HG02588 (cell line): ENCODE results near the gene ADCY2.

Experiments
- ATAC-seq: cut with Tn5 transposase; IDR thresholded peaks from one replicate; pipeline ENCODE4 v1.9.1; 2021; ENCODE audit warnings: mild to moderate bottlenecking, moderate library complexity; ENCODE audit not compliant: unreplicated experiment

ADCY2 gene

DNA sequence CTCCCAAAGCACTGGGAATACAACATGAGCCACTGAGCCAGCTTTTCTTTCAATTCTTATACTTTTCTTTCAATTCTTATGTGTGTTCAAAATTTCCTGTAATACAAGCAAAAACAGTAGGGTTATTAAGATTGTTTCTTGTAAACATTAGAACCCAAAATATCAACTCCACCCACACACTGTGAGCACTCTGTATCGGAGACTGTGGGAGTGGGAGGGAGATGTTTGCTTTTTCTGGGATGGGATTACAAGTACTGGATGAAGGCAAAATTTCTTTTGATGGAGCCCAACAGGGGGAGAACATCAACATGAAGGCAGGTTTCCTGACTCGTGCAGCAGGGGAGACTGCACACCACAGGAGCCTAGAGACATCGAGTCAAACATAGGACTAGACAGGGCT, 459.7 kb downstream of the ADCY2 start:
- no peak for ATAC-seq

GRCh38 chr5:7856855-7857254, 460.9 kb downstream of the ADCY2 start:
- no peak for ATAC-seq

- ATAC-seq: no peak
Measured at GRCh38 chr5:7857361-7857760, 461.4 kb downstream of the ADCY2 start.

DNA sequence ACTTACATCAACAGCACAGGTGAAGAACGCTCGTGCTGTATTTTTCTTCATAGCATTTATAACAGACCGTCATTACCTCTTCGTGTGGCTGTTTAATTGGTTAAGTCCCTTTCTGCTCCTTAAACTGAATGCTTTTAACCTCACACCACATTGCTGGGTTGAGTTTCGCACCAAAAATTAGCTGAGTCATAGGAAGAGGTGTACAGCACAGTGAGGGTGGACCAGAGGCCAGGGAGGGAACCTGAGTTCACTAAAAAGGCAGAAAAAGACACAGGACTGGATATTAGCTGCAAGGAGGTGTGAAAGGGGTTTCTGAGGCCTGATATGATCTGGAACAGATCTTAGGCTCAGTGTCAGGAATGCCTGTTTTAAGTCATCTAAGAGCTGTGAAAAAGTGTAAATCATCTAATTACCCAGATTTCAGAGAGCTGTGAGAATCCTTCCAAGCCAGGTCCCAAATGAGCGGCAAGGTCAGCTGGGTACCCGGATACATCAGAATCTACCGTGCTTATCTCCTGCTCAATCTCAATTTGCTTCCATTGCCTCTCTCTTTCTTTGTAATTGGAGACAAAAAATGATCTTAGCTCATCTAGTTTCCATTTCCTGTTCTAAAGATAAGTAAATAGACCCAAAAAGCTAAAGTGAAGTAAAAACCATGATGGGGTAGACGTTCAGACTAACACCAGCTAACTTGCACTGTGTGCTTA, 462.1 kb downstream of the ADCY2 start:
- no peak for ATAC-seq

DNA sequence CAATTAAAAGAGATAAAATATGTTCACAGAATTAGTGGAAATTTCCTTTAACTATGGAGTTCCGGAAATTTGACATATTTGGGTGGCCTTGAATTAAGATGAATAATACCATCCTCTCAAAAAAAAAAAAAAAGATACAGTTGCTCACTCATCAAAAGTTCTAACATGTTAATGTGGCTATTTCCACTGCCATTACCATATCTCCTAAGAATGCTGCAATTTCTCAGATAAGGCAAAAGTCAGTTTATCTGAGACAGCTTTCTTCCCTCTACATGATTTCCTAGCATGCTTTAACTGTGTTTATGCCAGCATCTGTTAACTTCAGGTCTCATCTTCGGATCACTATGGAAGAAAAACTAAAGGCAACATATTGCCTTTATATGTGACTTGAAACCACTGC, 470.3 kb downstream of the ADCY2 start:
- ATAC-seq: no peak

DNA sequence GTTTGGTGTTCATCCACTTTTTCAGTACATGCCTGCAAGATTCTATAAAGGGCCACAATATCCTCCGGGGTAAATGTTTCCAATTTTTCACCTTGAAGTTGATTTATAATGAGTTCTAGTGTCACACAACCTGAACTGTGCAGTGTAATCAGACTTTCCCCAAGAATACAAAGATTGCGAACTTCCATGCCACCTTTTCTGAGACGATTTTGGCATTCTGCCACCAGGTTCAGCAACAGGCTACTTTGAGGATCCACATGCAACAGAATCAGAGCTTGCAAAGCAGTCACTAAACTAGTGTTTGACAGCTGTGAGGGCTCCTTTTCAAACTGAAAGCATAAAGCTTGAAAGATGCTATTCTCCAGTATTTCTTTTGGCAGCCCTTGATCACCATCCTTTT, 471.3 kb downstream of the ADCY2 start:
- ATAC-seq: no peak

- ATAC-seq: peak; percentile 0
Measured at GRCh38 chr5:7868427-7868772, 472.5 kb downstream of the ADCY2 start.

DNA sequence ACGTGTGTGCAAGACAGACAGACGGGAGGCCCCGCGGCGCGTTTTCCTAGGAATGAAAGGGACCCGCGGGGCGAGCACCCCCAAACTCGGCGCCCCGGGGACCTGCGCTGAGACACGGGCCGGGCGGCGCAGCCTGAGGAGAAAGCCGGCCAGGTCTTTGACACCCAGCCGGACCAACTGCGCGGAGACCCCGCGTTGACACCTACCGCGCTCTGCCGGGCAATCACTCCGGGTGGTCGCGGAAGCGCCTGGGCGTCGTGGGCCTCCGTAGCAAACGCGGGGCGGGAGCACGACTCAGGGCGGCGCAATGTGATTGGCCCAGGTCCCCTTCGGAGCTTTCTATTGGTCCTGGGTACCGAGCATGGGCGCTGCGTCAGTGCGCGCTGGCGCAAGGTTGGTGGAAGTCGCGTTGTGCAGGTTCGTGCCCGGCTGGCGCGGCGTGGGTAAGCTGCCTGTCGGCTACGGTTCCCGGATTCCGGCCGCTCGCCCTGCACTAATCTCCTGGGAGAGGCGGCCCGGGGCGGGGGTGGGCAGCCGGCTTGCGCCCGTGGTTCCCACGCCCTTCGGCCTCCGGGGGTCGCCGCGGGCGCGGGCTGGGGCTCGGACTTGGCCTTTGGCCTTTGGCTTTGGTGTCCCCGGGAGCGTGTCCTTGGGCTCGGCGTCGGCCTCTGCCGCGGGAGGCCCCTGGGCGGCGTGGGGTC, 473.0 kb downstream of the ADCY2 start, which contains the start of the genes FASTKD3 and MTRR:
Gene FASTKD3, minus strand, starts transcription at position 259 of the 701 bp plus-strand sequence. CDS start 948 bp downstream, outside the sequence.
Gene MTRR, plus strand, starts transcription at position 376 of the 701 bp plus-strand sequence. CDS start 1,647 bp downstream, outside the sequence.
- peak; percentile 98 for ATAC-seq

GRCh38 chr5:7869474-7870136, 473.7 kb downstream of the ADCY2 start:
- peak; percentile 33 for ATAC-seq

GRCh38 chr5:7871653-7872052, 475.7 kb downstream of the ADCY2 start:
- no peak for ATAC-seq

GRCh38 chr5:7872517-7873130, 476.7 kb downstream of the ADCY2 start:
- no peak for ATAC-seq

DNA sequence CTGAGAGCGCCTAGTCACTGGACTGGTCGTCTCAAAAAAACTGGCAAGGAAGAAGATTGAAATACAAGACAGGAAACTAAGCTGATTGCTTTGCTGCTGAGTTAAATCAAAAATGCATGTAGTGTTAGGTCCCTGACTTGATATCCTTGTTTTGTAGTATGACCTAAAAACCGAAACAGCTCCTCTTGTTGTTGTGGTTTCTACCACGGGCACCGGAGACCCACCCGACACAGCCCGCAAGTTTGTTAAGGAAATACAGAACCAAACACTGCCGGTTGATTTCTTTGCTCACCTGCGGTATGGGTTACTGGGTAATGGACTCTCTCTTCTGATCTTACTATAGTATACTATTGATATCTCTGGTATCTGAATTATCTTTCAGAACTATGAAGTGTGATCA, 477.3 kb downstream of the ADCY2 start:
- ATAC-seq: no peak

DNA sequence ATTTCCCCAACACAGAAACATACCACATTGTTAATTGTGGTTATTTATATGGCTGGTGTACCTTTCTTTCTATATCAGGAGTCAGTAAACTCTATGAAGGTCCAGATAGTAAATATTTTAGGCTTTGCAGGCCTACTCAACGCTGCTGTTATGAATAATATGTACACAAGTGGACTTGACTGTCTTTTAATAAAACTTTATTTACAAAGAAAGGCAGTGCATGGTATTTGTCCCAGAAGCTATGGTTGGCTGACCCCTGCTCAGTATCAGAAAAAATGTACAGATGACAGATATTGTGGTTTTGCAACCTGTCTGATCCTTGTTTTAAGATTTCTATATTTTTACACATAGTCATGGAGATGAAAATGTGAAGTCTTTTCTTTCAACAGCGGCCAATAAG, 478.7 kb downstream of the ADCY2 start:
- no peak for ATAC-seq

GRCh38 chr5:7875151-7875550, 479.2 kb downstream of the ADCY2 start:
- ATAC-seq: no peak

DNA sequence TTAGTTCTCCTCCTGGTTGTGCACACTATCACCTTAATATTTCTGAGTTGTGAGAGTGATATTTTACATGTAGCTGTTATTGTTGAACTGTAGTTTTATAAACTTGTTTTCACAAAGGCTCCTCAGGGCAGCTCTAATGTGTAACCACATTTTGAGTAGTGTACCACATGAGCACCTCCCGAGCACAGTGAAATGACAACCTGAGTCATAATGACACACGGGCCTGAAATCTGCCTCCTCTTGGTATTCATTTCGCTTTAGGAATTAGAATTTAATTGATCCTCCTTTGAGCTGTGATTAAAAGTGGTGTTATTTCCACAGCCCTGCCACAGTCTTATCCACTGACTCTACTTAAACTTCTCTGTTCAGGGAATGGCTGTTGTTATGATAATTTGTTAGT, 480.9 kb downstream of the ADCY2 start:
- peak; percentile 58 for ATAC-seq

DNA sequence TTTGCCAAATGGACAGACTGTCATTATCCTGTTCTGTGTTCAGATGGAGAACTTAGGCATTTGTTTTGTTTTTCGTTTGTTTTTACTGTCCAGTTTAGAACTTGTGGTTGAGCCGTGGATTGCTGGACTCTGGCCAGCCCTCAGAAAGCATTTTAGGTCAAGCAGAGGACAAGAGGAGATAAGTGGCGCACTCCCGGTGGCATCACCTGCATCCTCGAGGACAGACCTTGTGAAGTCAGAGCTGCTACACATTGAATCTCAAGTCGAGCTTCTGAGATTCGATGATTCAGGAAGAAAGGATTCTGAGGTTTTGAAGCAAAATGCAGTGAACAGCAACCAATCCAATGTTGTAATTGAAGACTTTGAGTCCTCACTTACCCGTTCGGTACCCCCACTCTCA, 481.9 kb downstream of the ADCY2 start:
- ATAC-seq: no peak

GRCh38 chr5:7878381-7878873, 482.5 kb downstream of the ADCY2 start:
- ATAC-seq: peak; percentile 95
